Activated T-cell treated with anti-CD3 and anti-CD28 coated beads for 24 hours (primary cell): ENCODE results near the gene GPRASP2.
A peak's percentile ranks its signal among the peaks of the same experiment; 100 is the strongest.
"Not testable (repeated sequence)": the region's sequence is repeated elsewhere in the genome, so short reads cannot be mapped to it uniquely, and the experiment has no call there.

Experiments used
- DNase-seq: peaks from one replicate; pipeline ENCODE4 v3.0.0-alpha.2; 2020; ENCODE audit warnings: low read depth

GPRASP2 gene

GRCh38 chrX:102712216-102712966, at the start of gene GPRASP2:
TSS of gene GPRASP2 (plus strand) at chrX:102712448. CDS start at chrX:102714870, 2,422 bp downstream.
- no peak for DNase-seq

- not testable (repeated sequence) for DNase-seq
Measured at GRCh38 chrX:102663820-102664219, 48.4 kb upstream of the GPRASP2 start.

DNA sequence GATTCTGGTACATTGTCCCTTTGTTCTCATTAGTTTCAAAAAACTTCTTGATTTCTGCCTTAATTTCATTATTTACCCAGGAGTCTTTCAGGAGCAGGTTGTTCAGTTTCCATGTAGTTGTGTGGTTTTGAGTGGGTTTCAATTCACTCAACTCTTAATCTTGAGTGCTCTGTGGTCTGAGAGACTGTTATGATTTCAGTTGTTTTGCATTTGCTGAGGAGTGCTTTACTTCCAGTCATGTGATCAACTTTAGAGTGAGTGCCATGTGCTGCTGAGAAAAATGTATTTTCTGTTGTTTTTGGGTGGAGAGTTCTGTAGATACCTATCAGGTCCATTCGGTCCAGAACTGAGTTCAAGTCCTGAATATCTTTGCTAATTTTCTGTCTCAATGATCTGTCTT, 45.2 kb upstream of the GPRASP2 start:
- DNase-seq = not testable (repeated sequence)

DNA sequence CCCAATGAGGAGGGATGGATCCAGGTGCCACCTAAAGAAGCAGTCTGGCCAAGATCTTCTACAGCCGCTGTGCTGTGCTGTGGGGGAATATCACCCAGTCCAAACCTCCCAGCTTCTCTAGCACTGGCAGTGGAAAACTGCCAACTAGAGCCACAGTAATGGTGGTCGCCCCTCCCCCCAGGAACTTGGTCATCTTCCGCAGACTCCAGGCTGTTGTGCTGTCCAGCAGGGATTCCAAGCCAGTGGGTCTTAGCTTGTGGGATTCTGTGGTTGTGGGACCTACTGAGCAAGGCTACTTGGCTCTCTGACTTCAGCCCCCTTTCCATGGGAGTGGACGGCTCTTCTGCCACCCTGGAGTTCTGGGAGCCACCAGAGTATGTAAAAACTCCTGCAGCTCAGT, 42.7 kb upstream of the GPRASP2 start:
- no peak for DNase-seq

GRCh38 chrX:102672856-102673255, 39.4 kb upstream of the GPRASP2 start:
- DNase-seq = no peak

GRCh38 chrX:102677479-102677878, 34.8 kb upstream of the GPRASP2 start:
- not testable (repeated sequence) for DNase-seq

DNA sequence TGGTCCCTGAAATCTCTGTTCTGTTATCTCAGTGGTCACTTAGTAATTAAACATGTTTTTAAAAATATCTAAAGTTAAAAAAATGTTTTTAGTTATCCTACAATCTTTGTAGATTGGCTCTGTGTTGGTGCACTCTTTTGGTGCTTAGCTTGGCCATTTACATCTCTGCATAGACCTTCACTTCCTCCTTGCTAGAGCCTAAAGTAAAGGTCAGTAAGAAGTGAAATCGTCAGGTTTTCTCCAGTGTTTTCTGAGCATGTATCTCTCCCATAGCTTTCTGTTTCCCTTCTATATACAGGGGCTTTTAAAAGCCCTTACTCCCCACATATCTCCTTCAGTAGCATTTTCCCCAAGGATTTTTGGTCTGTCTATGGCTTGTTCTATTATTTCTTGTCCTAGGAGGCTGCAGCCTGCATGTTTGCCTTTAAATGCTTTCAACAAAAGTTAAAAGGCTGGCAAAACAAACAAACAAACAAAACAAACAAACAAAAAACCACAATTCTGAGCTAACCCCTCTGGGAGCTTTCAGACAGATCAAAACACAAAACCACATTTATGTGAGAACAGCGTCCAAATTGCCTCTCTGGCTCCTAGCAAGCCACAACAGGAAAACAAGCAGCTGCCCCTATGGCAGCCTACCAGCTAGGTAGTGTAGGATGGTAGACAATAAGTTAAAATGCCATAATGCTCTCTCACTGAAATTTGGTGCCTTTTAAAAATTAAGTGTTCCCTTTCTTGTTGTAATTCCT, 27.3 kb upstream of the GPRASP2 start:
- no peak for DNase-seq

DNA sequence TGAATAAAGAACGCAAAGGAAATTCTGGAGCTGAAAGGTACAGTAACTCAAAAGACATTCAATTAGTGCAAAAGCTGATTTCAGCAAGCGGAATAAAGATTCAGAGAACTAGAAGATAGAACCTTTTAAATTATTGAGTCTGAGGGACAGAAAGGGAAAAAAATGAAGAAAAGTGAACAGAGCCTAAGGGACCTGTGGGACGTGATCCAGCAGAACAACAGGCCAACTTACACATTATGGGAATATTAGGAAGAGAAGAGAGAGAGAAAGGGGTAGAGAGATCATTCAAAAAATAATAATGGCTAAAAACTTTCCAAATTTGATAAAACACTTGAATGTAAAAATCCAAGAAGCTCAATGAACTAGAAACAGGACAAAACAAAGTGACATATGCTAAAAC, 17.5 kb upstream of the GPRASP2 start:
- DNase-seq = no peak

DNA sequence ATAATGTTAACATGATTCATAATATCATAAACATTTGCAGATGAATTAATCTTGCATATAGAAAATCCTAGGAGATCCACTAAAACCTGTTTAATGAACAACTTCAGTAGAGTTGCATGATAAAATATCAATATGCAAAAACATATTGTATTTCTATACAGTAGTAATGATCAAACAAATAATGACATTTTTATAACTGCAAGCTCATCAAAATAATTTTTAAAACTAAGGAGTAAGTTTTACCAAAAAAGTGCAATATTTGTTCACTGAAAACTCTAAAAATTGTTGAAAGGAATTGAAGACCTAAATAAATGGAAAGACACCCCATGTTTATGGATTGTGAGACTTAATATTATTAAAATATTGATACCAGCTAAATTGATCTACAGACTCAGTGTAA, 15.9 kb upstream of the GPRASP2 start:
- DNase-seq = no peak

DNA sequence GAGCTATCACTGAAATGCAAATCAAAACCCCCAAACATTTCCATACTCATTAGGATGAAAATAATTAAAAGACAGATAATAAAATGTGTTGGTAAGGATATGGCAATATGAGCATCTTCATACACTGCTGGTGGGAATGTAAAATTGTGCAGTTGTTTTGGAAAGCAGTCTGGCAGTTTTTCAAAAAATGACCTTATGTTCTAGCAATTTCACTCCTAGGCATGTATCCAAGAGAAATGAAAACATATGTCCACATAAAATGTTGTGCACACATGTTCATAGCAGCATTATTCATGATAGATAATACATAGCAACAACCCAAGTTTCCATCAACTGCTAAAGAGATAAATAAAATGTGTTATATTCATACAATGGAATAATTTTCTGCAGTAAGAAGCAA, 14.8 kb upstream of the GPRASP2 start:
- DNase-seq = no peak

GRCh38 chrX:102708900-102709299, 3.3 kb upstream of the GPRASP2 start:
- no peak for DNase-seq

- no peak for DNase-seq
Measured at GRCh38 chrX:102711872-102712215, 404 bp upstream of the GPRASP2 start.

DNA sequence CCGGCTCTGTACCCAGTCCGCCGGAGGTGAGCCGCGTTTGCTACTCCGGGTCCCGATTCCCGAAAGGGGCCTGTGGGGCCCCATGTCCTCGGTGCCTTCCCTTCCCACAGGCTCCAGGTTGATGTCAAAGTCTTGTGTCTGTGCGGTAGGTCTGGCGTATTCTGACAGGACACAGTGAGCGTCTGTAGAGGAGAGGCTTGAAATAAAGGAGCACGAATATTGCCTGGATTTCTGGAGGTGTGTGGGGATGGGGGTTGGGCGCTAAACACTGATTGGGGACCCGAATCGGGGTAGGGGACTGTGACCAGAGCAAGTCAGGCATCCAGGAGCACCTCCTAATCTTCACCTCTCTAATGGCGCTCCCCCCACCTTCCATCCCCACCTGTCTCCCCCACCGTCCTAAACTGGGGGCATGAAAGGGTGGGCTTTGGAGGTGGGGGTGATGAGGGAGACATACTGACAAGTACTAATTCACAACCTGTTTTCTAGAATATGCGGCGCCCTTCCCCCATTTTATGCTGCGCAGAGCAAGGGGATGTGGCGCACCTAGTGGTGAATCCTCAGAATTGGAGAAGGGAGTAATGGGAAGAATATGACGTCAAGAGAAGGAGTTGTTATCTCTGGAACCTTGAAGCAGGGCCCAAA, 855 bp downstream of the GPRASP2 start:
- DNase-seq = no peak

DNA sequence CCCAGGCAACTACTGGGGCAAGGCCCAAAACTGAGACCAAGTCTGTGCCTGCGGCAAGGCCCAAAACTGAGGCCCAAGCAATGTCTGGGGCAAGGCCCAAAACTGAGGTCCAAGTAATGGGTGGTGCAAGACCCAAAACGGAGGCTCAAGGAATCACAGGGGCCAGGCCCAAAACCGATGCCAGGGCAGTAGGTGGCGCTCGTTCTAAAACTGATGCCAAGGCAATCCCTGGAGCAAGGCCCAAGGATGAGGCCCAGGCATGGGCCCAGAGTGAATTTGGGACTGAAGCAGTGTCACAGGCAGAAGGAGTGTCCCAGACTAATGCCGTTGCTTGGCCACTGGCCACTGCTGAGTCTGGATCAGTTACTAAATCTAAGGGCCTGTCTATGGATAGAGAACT, 2.7 kb downstream of the GPRASP2 start:
- no peak for DNase-seq

DNA sequence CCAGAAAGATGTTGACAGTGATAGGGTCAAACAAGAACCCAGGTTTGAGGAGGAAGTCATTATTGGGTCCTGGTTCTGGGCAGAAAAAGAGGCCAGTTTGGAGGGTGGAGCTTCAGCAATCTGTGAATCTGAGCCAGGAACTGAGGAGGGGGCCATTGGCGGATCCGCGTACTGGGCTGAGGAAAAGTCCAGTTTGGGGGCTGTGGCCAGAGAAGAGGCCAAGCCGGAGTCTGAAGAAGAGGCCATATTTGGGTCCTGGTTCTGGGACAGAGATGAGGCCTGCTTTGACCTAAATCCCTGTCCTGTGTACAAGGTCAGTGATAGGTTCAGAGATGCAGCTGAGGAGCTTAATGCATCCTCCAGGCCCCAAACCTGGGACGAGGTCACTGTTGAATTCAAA, 3.7 kb downstream of the GPRASP2 start:
- no peak for DNase-seq

GRCh38 chrX:102720237-102721168, 8.3 kb downstream of the GPRASP2 start, which contains the start of gene GPRASP3:
TSS of gene GPRASP3 (plus strand) at chrX:102720743. CDS start at chrX:102748996, 28,253 bp downstream.
- DNase-seq = peak; percentile 64

- not testable (repeated sequence) for DNase-seq
Measured at GRCh38 chrX:102721169-102721506, 8.9 kb downstream of the GPRASP2 start.

GRCh38 chrX:102723456-102723855, 11.2 kb downstream of the GPRASP2 start:
- DNase-seq = no peak

GRCh38 chrX:102727761-102728160, 15.5 kb downstream of the GPRASP2 start:
- DNase-seq = no peak

GRCh38 chrX:102728646-102729045, 16.4 kb downstream of the GPRASP2 start:
- DNase-seq = no peak

GRCh38 chrX:102739657-102740056, 27.4 kb downstream of the GPRASP2 start:
- DNase-seq = no peak

- DNase-seq = no peak
Measured at GRCh38 chrX:102744307-102744706, 32.1 kb downstream of the GPRASP2 start.
